ENCODE data around the gene TM7SF3. TPM values are rescaled to one million over a fixed set of nuclear protein-coding genes. Genes with fewer than 3 reads are reported as not detected.

TM7SF3 gene
- total RNA-seq, 1 donor from 2014 or later = 48.1 TPM

DNA sequence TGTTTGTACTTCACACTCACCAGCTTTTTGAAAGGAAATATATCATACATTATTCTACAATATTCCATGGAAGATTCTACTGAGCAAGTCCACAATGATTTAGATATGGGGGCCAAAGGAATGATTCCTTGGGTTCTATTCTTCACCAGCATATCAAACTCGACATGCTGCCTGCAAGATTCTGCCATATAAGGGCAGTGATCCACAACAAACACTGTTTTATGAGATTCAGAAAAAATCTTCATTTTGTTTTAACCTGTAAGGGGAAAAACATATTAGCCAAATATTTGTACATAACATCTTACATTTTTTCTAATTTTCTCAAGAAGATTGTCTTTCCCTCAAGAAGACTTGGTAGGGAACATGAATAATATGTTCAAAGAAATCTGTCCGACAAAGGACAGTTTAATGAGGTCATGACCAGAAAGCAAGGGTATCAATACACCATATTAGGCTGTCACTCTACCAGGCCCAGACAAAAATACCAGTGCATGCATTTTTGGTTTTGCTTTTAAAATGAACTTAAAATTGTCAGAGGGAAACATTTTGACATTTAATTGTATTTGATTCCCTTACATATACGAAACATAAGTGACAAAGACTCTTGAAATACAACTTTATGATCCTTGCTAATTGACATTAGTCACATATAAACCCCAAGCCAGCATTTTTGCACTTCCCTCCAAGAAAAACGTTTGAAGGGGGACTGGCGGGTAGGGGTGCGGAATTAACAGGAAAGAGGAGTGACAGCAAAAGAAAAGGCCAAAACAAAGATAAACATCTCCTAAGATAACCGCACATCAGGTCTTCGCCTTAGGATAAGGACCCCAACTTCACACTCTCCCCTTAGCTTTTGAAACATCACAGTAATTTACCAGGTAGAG is 77.4 kb downstream of the TM7SF3 start:
- DNase-seq (ENCODE audit: low read depth) = no peak
- TF ChIP-seq, protein P1, sequence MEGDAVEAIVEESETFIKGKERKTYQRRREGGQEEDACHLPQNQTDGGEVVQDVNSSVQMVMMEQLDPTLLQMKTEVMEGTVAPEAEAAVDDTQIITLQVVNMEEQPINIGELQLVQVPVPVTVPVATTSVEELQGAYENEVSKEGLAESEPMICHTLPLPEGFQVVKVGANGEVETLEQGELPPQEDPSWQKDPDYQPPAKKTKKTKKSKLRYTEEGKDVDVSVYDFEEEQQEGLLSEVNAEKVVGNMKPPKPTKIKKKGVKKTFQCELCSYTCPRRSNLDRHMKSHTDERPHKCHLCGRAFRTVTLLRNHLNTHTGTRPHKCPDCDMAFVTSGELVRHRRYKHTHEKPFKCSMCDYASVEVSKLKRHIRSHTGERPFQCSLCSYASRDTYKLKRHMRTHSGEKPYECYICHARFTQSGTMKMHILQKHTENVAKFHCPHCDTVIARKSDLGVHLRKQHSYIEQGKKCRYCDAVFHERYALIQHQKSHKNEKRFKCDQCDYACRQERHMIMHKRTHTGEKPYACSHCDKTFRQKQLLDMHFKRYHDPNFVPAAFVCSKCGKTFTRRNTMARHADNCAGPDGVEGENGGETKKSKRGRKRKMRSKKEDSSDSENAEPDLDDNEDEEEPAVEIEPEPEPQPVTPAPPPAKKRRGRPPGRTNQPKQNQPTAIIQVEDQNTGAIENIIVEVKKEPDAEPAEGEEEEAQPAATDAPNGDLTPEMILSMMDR (conservative IDR thresholded peaks at IDR 0.05; ENCODE audit: low read depth, low read length) = no peak
- peak overlapping the region; percentile 83 for H3K4me3 ChIP-seq (ENCODE audit: low read depth, low read length)

GRCh38 chr12:26935636-26936378 is 78.4 kb downstream of the TM7SF3 start:
- DNase-seq (ENCODE audit: low read depth) = no peak
- peak overlapping the region; percentile 83 for H3K4me3 ChIP-seq (ENCODE audit: low read depth, low read length)
- TF ChIP-seq, protein P1 (conservative IDR thresholded peaks at IDR 0.05; ENCODE audit: low read depth, low read length) = no peak

DNA sequence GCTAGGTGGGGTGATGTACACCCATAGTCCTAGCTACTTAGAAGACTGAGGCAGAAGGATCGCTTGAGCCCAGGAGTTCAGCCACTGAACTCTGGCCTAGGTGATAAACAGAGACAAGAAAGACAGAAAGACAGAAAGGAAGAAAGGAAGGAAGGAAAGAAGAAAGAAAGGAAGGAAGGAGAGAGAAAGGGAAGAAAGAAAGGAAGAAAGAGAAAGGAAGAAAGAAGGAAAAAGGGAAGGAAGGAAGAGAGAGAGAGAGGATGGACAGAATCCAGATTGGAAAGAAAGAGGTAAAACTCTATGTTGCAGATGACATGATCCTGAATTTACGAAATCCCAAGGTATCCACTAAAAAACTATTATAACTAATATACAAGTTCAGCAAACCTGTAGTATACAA is 84.6 kb downstream of the TM7SF3 start:
- no peak for DNase-seq (ENCODE audit: low read depth)
- H3K4me3 ChIP-seq (ENCODE audit: low read depth, low read length) = no peak overlapping the region
- TF ChIP-seq, protein P1 (conservative IDR thresholded peaks at IDR 0.05; ENCODE audit: low read depth, low read length) = no peak

GRCh38 chr12:26928661-26929060 is 85.5 kb downstream of the TM7SF3 start:
- H3K4me3 ChIP-seq (ENCODE audit: low read depth, low read length) = no peak overlapping the region
- TF ChIP-seq, protein P1 (conservative IDR thresholded peaks at IDR 0.05; ENCODE audit: low read depth, low read length) = no peak
- DNase-seq (ENCODE audit: low read depth) = no peak

Other genes starting within 250 kb of the TM7SF3 start
- 13.5 and 13.7 TPM in 2 replicates for gene ITPR2, start 181.2 kb downstream of the TM7SF3 start, total RNA-seq
- 33.6 and 42.6 TPM in 2 replicates for gene INTS13, start 76.4 kb downstream of the TM7SF3 start, total RNA-seq
- gene FGFR1OP2, start 75.9 kb downstream of the TM7SF3 start, total RNA-seq = 27.3 and 31.2 TPM in 2 replicates
- 23.9 and 47.5 TPM in 2 replicates for gene MED21, start 8.2 kb upstream of the TM7SF3 start, total RNA-seq
- gene C12orf71, start 68.2 kb upstream of the TM7SF3 start, total RNA-seq = not detected in 2 replicates
- 9.7 and 14.9 TPM in 2 replicates for gene STK38L, start 229.9 kb upstream of the TM7SF3 start, total RNA-seq